ENCODE results near the gene NNMT. TPM values are rescaled to one million over a fixed set of nuclear protein-coding genes. Genes with fewer than 3 reads are reported as not detected.

NNMT gene
- polyA plus RNA-seq, 2 donors: 23.5 to 69.1 TPM

- Histone ChIP-seq H3K4me1 (ENCODE audit: control insufficient read depth in 2 of 2, insufficient read depth in 2 of 2, low read length in 1 of 2) (peaks cover 4 to 12% of the 10 kb centered on the region in 2 donors), H3K4me3 (ENCODE audit: low read depth in 1 of 2, low read length in 2 of 2) (no peak overlapping the region), H3K36me3 (ENCODE audit: control insufficient read depth in 2 of 2, insufficient read depth in 2 of 2, low read length in 1 of 2) (no peaks in the 10 kb centered on the region), H3K27ac (ENCODE audit: low read depth in 2 of 2, low read length in 1 of 2) (peak overlapping the region; percentile 40 to 52), H3K9me3 (ENCODE audit: control insufficient read depth in 2 of 2, insufficient read depth in 1 of 2, low read depth in 1 of 2, low read length in 1 of 2) (no peaks in the 10 kb centered on the region), H3K27me3 (ENCODE audit: control insufficient read depth in 1 of 2, insufficient read depth in 2 of 2, low read length in 2 of 2) (no peaks in the 10 kb centered on the region)
- WGBS, 2 donors: 45 to 67% methylated on average over 1 of the region's 1 CpG
Observed at GRCh38 chr11:114281388-114281956, 14.7 kb upstream of the NNMT start.

- H3K4me3 ChIP-seq (ENCODE audit: low read depth in 1 of 2, low read length in 2 of 2): no peak overlapping the region
- WGBS, 2 donors: 87 to 88% methylated on average over 3 of the region's 3 CpGs
- H3K4me1 ChIP-seq (ENCODE audit: control insufficient read depth in 2 of 2, insufficient read depth in 2 of 2, low read length in 1 of 2): peaks cover 4 to 12% of the 10 kb centered on the region in 2 donors
- no peaks in the 10 kb centered on the region for H3K9me3 ChIP-seq (ENCODE audit: control insufficient read depth in 2 of 2, insufficient read depth in 1 of 2, low read depth in 1 of 2, low read length in 1 of 2)
- no peak overlapping the region for H3K27ac ChIP-seq (ENCODE audit: low read depth in 2 of 2, low read length in 1 of 2)
- no peaks in the 10 kb centered on the region for H3K36me3 ChIP-seq (ENCODE audit: control insufficient read depth in 2 of 2, insufficient read depth in 2 of 2, low read length in 1 of 2)
- no peaks in the 10 kb centered on the region for H3K27me3 ChIP-seq (ENCODE audit: control insufficient read depth in 1 of 2, insufficient read depth in 2 of 2, low read length in 2 of 2)
Observed at GRCh38 chr11:114282488-114282887, 13.7 kb upstream of the NNMT start.

DNA sequence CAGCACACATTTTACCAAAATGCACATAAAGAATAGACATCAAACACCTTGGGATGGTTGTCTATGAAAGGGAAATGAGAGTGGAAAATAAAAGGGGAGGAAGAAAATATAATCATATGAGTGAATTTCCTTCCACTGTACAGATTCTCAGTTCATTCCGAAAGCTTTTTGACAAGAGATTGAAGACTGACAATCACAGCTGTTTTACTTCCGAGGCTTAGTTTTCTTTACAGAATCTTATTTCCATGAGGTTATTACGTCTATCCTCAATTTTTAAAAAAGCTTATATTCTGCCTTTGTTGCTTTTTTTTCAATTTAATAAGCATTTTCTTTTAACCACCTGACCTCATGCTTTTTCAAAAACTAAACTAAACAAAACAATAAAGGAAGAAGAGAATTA, 12.8 kb upstream of the NNMT start:
- Histone ChIP-seq H3K27me3 (ENCODE audit: control insufficient read depth in 1 of 2, insufficient read depth in 2 of 2, low read length in 2 of 2) (no peaks in the 10 kb centered on the region), H3K4me3 (ENCODE audit: low read depth in 1 of 2, low read length in 2 of 2) (no peak overlapping the region), H3K4me1 (ENCODE audit: control insufficient read depth in 2 of 2, insufficient read depth in 2 of 2, low read length in 1 of 2) (peaks cover 4 to 12% of the 10 kb centered on the region in 2 donors), H3K36me3 (ENCODE audit: control insufficient read depth in 2 of 2, insufficient read depth in 2 of 2, low read length in 1 of 2) (no peaks in the 10 kb centered on the region), H3K9me3 (ENCODE audit: control insufficient read depth in 2 of 2, insufficient read depth in 1 of 2, low read depth in 1 of 2, low read length in 1 of 2) (no peaks in the 10 kb centered on the region), H3K27ac (ENCODE audit: low read depth in 2 of 2, low read length in 1 of 2) (no peak overlapping the region)
- WGBS, 2 donors: 78 to 83% methylated on average over 3 of the region's 3 CpGs

DNA sequence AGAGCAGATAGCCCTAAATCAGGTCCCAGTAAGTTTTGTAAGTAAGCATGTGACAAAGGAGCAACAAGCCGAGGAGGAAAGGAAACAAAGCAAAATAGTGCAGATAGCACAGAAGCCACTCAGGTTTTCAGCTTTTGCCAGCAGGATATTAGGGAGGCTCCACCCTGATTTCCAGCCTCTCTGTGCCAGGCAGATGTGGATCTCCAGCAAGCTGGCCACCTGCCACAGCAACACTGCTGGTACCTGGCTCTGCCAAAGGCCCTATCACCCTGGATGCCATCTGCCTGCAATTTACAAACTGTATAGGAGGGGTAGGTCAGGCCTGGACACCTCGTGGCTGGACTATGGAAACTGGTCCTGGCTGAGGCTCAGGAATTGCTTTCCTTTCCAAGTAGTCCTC, 12.2 kb upstream of the NNMT start:
- Histone ChIP-seq H3K27me3 (ENCODE audit: control insufficient read depth in 1 of 2, insufficient read depth in 2 of 2, low read length in 2 of 2) (no peaks in the 10 kb centered on the region), H3K4me1 (ENCODE audit: control insufficient read depth in 2 of 2, insufficient read depth in 2 of 2, low read length in 1 of 2) (peaks cover 4 to 12% of the 10 kb centered on the region in 2 donors), H3K4me3 (ENCODE audit: low read depth in 1 of 2, low read length in 2 of 2) (no peak overlapping the region), H3K9me3 (ENCODE audit: control insufficient read depth in 2 of 2, insufficient read depth in 1 of 2, low read depth in 1 of 2, low read length in 1 of 2) (no peaks in the 10 kb centered on the region), H3K27ac (ENCODE audit: low read depth in 2 of 2, low read length in 1 of 2) (no peak overlapping the region), H3K36me3 (ENCODE audit: control insufficient read depth in 2 of 2, insufficient read depth in 2 of 2, low read length in 1 of 2) (no peaks in the 10 kb centered on the region)
- WGBS, 2 donors: 27 to 36% methylated on average over 2 of the region's 2 CpGs

DNA sequence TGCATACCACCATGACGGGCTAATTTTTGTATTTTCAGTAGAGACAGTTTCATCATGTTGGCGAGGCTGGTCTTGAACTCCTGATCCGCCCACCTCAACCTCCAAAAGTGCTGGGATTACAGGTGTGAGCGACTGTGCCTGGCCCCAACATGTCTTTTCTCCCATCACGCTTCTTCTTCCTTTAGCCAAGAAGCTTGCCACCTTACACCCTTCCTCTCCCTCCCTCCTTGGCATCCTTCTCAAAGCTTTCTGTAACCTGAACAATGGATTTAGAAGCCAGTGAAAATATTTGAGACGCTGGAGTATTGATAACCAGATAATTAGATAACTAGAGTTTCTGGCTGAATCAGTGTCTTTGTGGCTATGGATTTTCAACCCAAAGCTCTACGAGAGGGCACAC, 11.3 kb upstream of the NNMT start:
- H3K27ac ChIP-seq (ENCODE audit: low read depth in 2 of 2, low read length in 1 of 2): no peak overlapping the region
- 71 to 75% methylated on average over 7 of the region's 7 CpGs for WGBS, 2 donors

GRCh38 chr11:114285599-114285998, 10.6 kb upstream of the NNMT start:
- 74 to 86% methylated on average over 3 of the region's 3 CpGs for WGBS, 2 donors
- Histone ChIP-seq H3K9me3 (ENCODE audit: control insufficient read depth in 2 of 2, insufficient read depth in 1 of 2, low read depth in 1 of 2, low read length in 1 of 2) (no peaks in the 10 kb centered on the region), H3K27me3 (ENCODE audit: control insufficient read depth in 1 of 2, insufficient read depth in 2 of 2, low read length in 2 of 2) (no peaks in the 10 kb centered on the region), H3K4me1 (ENCODE audit: control insufficient read depth in 2 of 2, insufficient read depth in 2 of 2, low read length in 1 of 2) (peaks cover 4 to 5% of the 10 kb centered on the region in 2 donors), H3K36me3 (ENCODE audit: control insufficient read depth in 2 of 2, insufficient read depth in 2 of 2, low read length in 1 of 2) (no peaks in the 10 kb centered on the region), H3K27ac (ENCODE audit: low read depth in 2 of 2, low read length in 1 of 2) (no peak overlapping the region), H3K4me3 (ENCODE audit: low read depth in 1 of 2, low read length in 2 of 2) (no peak overlapping the region)

More for the DNA sequence above, 11.3 kb upstream of the NNMT start:
- no peaks in the 10 kb centered on the region for H3K9me3 ChIP-seq (ENCODE audit: control insufficient read depth in 2 of 2, insufficient read depth in 1 of 2, low read depth in 1 of 2, low read length in 1 of 2)
- H3K4me3 ChIP-seq (ENCODE audit: low read depth in 1 of 2, low read length in 2 of 2): no peak overlapping the region
- H3K4me1 ChIP-seq (ENCODE audit: control insufficient read depth in 2 of 2, insufficient read depth in 2 of 2, low read length in 1 of 2): peaks cover 4 to 12% of the 10 kb centered on the region in 2 donors
- H3K27me3 ChIP-seq (ENCODE audit: control insufficient read depth in 1 of 2, insufficient read depth in 2 of 2, low read length in 2 of 2): no peaks in the 10 kb centered on the region
- H3K36me3 ChIP-seq (ENCODE audit: control insufficient read depth in 2 of 2, insufficient read depth in 2 of 2, low read length in 1 of 2): no peaks in the 10 kb centered on the region

- H3K4me1 ChIP-seq (ENCODE audit: control insufficient read depth in 2 of 2, insufficient read depth in 2 of 2, low read length in 1 of 2): peaks cover 0 to under 1% of the 10 kb centered on the region in 2 donors
- no peak overlapping the region for H3K4me3 ChIP-seq (ENCODE audit: low read depth in 1 of 2, low read length in 2 of 2)
- H3K36me3 ChIP-seq (ENCODE audit: control insufficient read depth in 2 of 2, insufficient read depth in 2 of 2, low read length in 1 of 2): no peaks in the 10 kb centered on the region
- no peak overlapping the region for H3K27ac ChIP-seq (ENCODE audit: low read depth in 2 of 2, low read length in 1 of 2)
- H3K9me3 ChIP-seq (ENCODE audit: control insufficient read depth in 2 of 2, insufficient read depth in 1 of 2, low read depth in 1 of 2, low read length in 1 of 2): no peaks in the 10 kb centered on the region
- 96% methylated on average over 3 of the region's 3 CpGs for WGBS, 2 donors
- H3K27me3 ChIP-seq (ENCODE audit: control insufficient read depth in 1 of 2, insufficient read depth in 2 of 2, low read length in 2 of 2): no peaks in the 10 kb centered on the region
Observed at GRCh38 chr11:114286229-114286628, 10.0 kb upstream of the NNMT start.

GRCh38 chr11:114287154-114287553, 9.0 kb upstream of the NNMT start:
- no peaks in the 10 kb centered on the region for H3K4me1 ChIP-seq (ENCODE audit: control insufficient read depth in 2 of 2, insufficient read depth in 2 of 2, low read length in 1 of 2)
- H3K27ac ChIP-seq (ENCODE audit: low read depth in 2 of 2, low read length in 1 of 2): no peak overlapping the region
- WGBS, 2 donors: 81% methylated on average over 2 of the region's 2 CpGs

GRCh38 chr11:114288136-114288535, 8.1 kb upstream of the NNMT start:
- Histone ChIP-seq H3K9me3 (ENCODE audit: control insufficient read depth in 2 of 2, insufficient read depth in 1 of 2, low read depth in 1 of 2, low read length in 1 of 2) (no peaks in the 10 kb centered on the region), H3K4me3 (ENCODE audit: low read depth in 1 of 2, low read length in 2 of 2) (no peak overlapping the region), H3K27me3 (ENCODE audit: control insufficient read depth in 1 of 2, insufficient read depth in 2 of 2, low read length in 2 of 2) (no peaks in the 10 kb centered on the region), H3K27ac (ENCODE audit: low read depth in 2 of 2, low read length in 1 of 2) (no peak overlapping the region), H3K36me3 (ENCODE audit: control insufficient read depth in 2 of 2, insufficient read depth in 2 of 2, low read length in 1 of 2) (no peaks in the 10 kb centered on the region), H3K4me1 (ENCODE audit: control insufficient read depth in 2 of 2, insufficient read depth in 2 of 2, low read length in 1 of 2) (no peaks in the 10 kb centered on the region)
- 67 to 68% methylated on average over 2 of the region's 2 CpGs for WGBS, 2 donors

More at GRCh38 chr11:114287154-114287553, 9.0 kb upstream of the NNMT start:
- no peak overlapping the region for H3K4me3 ChIP-seq (ENCODE audit: low read depth in 1 of 2, low read length in 2 of 2)
- H3K27me3 ChIP-seq (ENCODE audit: control insufficient read depth in 1 of 2, insufficient read depth in 2 of 2, low read length in 2 of 2): no peaks in the 10 kb centered on the region
- no peaks in the 10 kb centered on the region for H3K9me3 ChIP-seq (ENCODE audit: control insufficient read depth in 2 of 2, insufficient read depth in 1 of 2, low read depth in 1 of 2, low read length in 1 of 2)
- H3K36me3 ChIP-seq (ENCODE audit: control insufficient read depth in 2 of 2, insufficient read depth in 2 of 2, low read length in 1 of 2): no peaks in the 10 kb centered on the region

DNA sequence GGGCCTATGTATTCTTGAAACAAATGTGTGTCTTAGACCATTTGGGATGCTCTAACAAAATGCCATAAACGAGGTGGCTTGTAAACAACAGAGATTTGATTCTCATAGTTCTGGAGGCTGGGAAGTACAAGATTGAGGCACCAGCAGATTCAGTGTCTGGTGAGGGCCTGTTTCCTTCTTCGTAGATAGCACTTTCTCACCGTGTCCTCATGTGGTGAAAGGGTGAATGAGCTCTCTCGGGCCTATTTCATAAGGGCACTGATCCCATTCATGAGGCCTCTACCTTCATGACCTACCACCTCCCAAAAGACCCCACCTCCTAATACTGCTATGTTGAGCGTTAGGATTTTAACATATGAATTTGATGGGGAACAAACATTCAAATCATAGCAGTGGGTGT, 6.4 kb upstream of the NNMT start:
- Histone ChIP-seq H3K27ac (ENCODE audit: low read depth in 2 of 2, low read length in 1 of 2) (no peak overlapping the region), H3K9me3 (ENCODE audit: control insufficient read depth in 2 of 2, insufficient read depth in 1 of 2, low read depth in 1 of 2, low read length in 1 of 2) (no peaks in the 10 kb centered on the region), H3K4me3 (ENCODE audit: low read depth in 1 of 2, low read length in 2 of 2) (no peak overlapping the region), H3K36me3 (ENCODE audit: control insufficient read depth in 2 of 2, insufficient read depth in 2 of 2, low read length in 1 of 2) (no peaks in the 10 kb centered on the region), H3K4me1 (ENCODE audit: control insufficient read depth in 2 of 2, insufficient read depth in 2 of 2, low read length in 1 of 2) (peaks cover 0 to 1% of the 10 kb centered on the region in 2 donors), H3K27me3 (ENCODE audit: control insufficient read depth in 1 of 2, insufficient read depth in 2 of 2, low read length in 2 of 2) (no peaks in the 10 kb centered on the region)
- 86 to 88% methylated on average over 5 of the region's 5 CpGs for WGBS, 2 donors

Measured in esophagus (tissue), 2 donors.